Body of pancreas (tissue), 4 donors: Measurements from ENCODE around the gene IPO4.

ENCODE experiments used
- POLR2A ChIP-seq, 3 donors: fragments of 450-650 bp; IDR thresholded peaks; one replicate each; pipeline ENCODE4 v1.6.1; 2016; ENCODE audit warnings: antibody characterized with exemption in 3 of 3, mild to moderate bottlenecking in 2 of 3
- TF ChIP-seq, protein P1 (sequence below), 7 experiments: fragments of 450-650 bp in 4 of 7; fragments of 200-600 bp in 3 of 7; sonication (generic) in 3 of 7; IDR thresholded peaks; one replicate each; pipeline ENCODE4 v1.5.1; 2016 to 2019; ENCODE audit warnings: antibody characterized with exemption in 7 of 7

DNA sequence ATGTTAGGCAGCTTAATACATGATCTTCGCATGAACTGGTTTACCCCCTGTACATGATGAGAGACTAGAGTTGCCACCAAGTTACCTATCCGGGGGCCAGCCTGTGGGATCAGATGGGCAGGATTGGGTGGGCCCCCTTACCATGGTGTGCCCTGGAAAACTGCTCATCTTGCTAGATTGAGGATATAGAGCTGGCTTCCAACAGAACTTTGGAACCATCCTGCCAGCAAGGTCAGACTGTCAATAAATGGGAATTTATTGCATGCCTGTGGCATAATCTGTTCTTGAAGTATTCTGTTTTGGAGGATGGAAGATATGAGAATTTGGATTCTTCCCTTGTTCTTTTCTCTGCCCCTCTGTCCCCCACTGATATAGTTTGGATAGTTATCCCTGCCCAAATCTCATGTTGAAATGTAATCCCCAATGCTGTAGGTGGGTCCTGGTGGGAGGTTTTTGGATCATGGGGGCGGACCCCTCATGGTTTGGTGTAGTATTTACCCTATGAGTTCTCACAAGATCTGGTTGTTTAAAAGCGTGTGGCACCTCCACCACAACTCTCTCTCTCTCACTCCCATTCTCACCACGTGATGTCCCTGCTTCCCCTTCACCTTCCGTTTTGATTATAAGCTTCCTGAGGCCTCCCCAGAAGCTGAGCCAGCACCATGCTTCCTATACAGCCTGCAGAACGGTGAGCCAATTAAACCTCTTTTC, 10.4 kb upstream of the IPO4 start:
- TF ChIP-seq, protein P1, sequence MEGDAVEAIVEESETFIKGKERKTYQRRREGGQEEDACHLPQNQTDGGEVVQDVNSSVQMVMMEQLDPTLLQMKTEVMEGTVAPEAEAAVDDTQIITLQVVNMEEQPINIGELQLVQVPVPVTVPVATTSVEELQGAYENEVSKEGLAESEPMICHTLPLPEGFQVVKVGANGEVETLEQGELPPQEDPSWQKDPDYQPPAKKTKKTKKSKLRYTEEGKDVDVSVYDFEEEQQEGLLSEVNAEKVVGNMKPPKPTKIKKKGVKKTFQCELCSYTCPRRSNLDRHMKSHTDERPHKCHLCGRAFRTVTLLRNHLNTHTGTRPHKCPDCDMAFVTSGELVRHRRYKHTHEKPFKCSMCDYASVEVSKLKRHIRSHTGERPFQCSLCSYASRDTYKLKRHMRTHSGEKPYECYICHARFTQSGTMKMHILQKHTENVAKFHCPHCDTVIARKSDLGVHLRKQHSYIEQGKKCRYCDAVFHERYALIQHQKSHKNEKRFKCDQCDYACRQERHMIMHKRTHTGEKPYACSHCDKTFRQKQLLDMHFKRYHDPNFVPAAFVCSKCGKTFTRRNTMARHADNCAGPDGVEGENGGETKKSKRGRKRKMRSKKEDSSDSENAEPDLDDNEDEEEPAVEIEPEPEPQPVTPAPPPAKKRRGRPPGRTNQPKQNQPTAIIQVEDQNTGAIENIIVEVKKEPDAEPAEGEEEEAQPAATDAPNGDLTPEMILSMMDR (IDR thresholded peaks at IDR 0.05) = no peak
- no peak for TF ChIP-seq POLR2A (IDR thresholded peaks at IDR 0.05)
